ENCODE measurements around the gene PLCL1.
"Not testable (repeated sequence)": the region's sequence is repeated elsewhere in the genome, so short reads cannot be mapped to it uniquely, and the experiment has no call there.

Gene PLCL1

GRCh38 chr2:198012025-198012424 is 207.6 kb downstream of the PLCL1 start:
- no peak for DNase-seq

- no peak for DNase-seq
Measured at GRCh38 chr2:198016243-198016642, 211.8 kb downstream of the PLCL1 start.

GRCh38 chr2:198017068-198017467 is 212.7 kb downstream of the PLCL1 start:
- DNase-seq: no peak

GRCh38 chr2:198028955-198029354 is 224.6 kb downstream of the PLCL1 start:
- DNase-seq: no peak

- not testable (repeated sequence) for DNase-seq
Measured at GRCh38 chr2:198029576-198029975, 225.2 kb downstream of the PLCL1 start.

- no peak for DNase-seq
Measured at GRCh38 chr2:198033626-198034025, 229.2 kb downstream of the PLCL1 start.

- DNase-seq: no peak
Measured at GRCh38 chr2:198036029-198036879, 231.9 kb downstream of the PLCL1 start.

- DNase-seq: no peak
Measured at GRCh38 chr2:198040835-198041234, 236.4 kb downstream of the PLCL1 start.

- DNase-seq: peak; percentile 3
Measured at GRCh38 chr2:198042189-198042588, 237.8 kb downstream of the PLCL1 start.

- no peak for DNase-seq
Measured at GRCh38 chr2:198044777-198045176, 240.4 kb downstream of the PLCL1 start.

- DNase-seq: no peak
Measured at GRCh38 chr2:198045227-198045626, 240.8 kb downstream of the PLCL1 start.

- no peak for DNase-seq
Measured at GRCh38 chr2:198052741-198053140, 248.3 kb downstream of the PLCL1 start.

GRCh38 chr2:198053148-198053547 is 248.8 kb downstream of the PLCL1 start:
- DNase-seq: no peak

GRCh38 chr2:198053776-198054175 is 249.4 kb downstream of the PLCL1 start:
- no peak for DNase-seq

GRCh38 chr2:198054299-198054698 is 249.9 kb downstream of the PLCL1 start:
- DNase-seq: peak; percentile 44

- DNase-seq: no peak
Measured at GRCh38 chr2:198055716-198056115, 251.3 kb downstream of the PLCL1 start.

- no peak for DNase-seq
Measured at GRCh38 chr2:198056836-198057235, 252.4 kb downstream of the PLCL1 start.

- no peak for DNase-seq
Measured at GRCh38 chr2:198059800-198060199, 255.4 kb downstream of the PLCL1 start.

- no peak for DNase-seq
Measured at GRCh38 chr2:198060277-198060676, 255.9 kb downstream of the PLCL1 start.

- no peak for DNase-seq
Measured at GRCh38 chr2:198062826-198063225, 258.4 kb downstream of the PLCL1 start.

GRCh38 chr2:198063242-198063641 is 258.8 kb downstream of the PLCL1 start:
- no peak for DNase-seq

GRCh38 chr2:198065322-198065721 is 260.9 kb downstream of the PLCL1 start:
- DNase-seq: no peak

- DNase-seq: no peak
Measured at GRCh38 chr2:198066597-198066996, 262.2 kb downstream of the PLCL1 start.

GRCh38 chr2:198072655-198073054 is 268.3 kb downstream of the PLCL1 start:
- no peak for DNase-seq

- no peak for DNase-seq
Measured at GRCh38 chr2:198073253-198073652, 268.9 kb downstream of the PLCL1 start.

Data from CD4-positive, alpha-beta T cell treated with Interleukin-10 for 1 hour (primary cell).